ENCODE results near the gene XRCC6.

- TF ChIP-seq CTCF (conservative IDR thresholded peaks at IDR 0.05; ENCODE audit: low read depth, low read length) (no peak), POLR2A (IDR thresholded peaks at IDR 0.05; ENCODE audit: low read depth, low read length) (no peak), RAD21 (IDR thresholded peaks at IDR 0.05; ENCODE audit: low read length) (no peak), RCOR1 (IDR thresholded peaks at IDR 0.05; ENCODE audit: insufficient replicate concordance, low read length) (no peak), NFE2L2 (IDR thresholded peaks at IDR 0.05; ENCODE audit: low read depth, low read length) (no peak)
Measured at GRCh38 chr22:41676134-41676533, 55.0 kb downstream of the XRCC6 start.
